Embryonic facial prominence (tissue), 1 donor: ENCODE data around the gene TSPAN9.

Experiments used
- DNase-seq: peaks from one replicate; pipeline ENCODE4 v3.0.0-alpha.2; 2016; ENCODE audit errors: extremely low spot score

TSPAN9 gene

GRCh38 chr12:3274664-3275063 is 197.5 kb downstream of the TSPAN9 start:
- DNase-seq = no peak

- peak; percentile 36 for DNase-seq
Measured at GRCh38 chr12:3275171-3276041, 198.2 kb downstream of the TSPAN9 start.

DNA sequence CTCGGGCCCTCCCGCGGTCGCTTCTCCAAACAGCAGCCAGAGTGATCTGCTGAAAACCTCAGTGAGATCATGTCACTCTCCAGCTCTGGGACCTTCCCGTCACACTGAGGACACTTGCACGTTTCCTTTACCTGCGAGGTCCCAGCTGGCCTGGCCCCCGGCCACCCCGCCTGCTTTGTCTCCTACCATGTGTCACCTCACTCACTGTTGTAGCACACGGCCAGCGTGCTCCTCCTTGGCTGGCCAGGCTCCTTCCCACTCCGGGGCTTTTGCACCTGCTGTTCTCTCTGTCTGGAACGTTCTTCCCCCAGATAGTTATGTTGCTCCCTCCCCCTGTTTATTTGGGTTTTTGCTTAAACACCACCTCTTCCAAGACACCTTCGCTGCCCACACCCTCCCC is 199.0 kb downstream of the TSPAN9 start:
- no peak for DNase-seq

GRCh38 chr12:3277306-3277943 is 200.2 kb downstream of the TSPAN9 start:
- no peak for DNase-seq

- DNase-seq = no peak
Measured at GRCh38 chr12:3278681-3279414, 201.7 kb downstream of the TSPAN9 start.

DNA sequence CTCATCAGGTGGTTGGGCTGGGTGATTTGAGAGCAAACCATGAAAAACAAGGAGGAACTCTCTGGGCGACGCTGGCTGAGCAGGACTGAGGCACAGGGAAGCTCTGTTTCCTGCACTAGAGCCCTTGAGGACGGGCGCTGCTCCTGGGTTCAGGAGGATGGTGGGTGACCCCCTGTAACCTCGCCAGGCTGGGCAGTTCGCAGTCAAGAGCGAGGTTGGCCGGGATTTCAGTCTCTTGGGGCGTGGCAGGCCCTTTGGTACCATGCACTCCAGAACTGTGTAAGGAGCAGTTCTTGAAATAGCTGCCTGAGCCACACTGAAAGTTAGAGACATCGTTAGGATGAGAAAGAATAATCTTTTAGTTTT is 202.2 kb downstream of the TSPAN9 start:
- DNase-seq = no peak

- no peak for DNase-seq
Measured at GRCh38 chr12:3279832-3280231, 202.7 kb downstream of the TSPAN9 start.

GRCh38 chr12:3280967-3281366 is 203.8 kb downstream of the TSPAN9 start:
- DNase-seq = no peak

- no peak for DNase-seq
Measured at GRCh38 chr12:3281588-3282383, 204.6 kb downstream of the TSPAN9 start.

- DNase-seq = no peak
Measured at GRCh38 chr12:3282384-3282670, 205.1 kb downstream of the TSPAN9 start.

DNA sequence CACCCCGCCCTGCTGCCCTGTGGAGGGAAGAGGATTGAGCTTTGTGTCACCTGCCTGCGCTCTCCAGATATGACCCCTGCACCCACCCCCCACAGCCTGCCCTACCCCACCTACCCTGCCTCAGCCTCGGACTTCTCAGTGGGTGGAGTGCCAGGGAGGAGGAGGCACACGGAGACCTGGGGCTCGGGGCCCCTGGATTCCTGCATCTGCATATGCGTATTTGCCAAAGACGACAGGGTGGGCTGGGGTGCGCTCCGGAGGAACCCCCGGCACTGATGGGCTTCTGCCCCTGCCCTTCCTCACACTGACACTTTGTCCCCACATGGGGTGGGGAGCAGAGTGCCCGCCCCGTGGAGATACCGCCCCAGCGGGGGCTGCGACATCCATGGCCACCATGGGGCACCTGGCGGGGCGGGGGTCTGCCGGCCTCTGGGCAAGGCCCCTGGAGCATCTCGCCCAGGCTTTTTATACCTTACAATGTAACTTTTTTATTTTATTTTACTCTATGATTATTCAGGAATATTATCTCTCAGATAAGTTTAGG is 206.0 kb downstream of the TSPAN9 start:
- no peak for DNase-seq

DNA sequence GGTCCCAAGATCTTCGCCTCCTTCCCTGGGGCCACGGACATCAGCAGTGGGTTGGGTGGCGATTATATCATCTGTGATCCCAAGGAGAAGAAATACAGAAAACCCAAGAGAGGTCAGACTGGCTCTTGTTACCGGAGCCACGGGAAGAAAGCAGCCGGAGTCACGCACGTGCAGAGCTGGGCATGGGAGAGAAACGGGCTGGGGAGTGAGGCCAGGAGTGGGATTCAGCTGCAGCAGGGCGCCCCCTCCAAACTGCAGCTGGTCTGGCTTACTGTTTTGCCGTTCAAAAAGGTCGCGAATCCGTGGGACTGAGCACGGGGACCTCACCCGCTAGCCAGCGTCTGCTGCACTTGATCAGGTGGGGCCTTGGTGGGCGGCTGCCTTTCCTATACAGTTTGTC is 207.2 kb downstream of the TSPAN9 start:
- no peak for DNase-seq

DNA sequence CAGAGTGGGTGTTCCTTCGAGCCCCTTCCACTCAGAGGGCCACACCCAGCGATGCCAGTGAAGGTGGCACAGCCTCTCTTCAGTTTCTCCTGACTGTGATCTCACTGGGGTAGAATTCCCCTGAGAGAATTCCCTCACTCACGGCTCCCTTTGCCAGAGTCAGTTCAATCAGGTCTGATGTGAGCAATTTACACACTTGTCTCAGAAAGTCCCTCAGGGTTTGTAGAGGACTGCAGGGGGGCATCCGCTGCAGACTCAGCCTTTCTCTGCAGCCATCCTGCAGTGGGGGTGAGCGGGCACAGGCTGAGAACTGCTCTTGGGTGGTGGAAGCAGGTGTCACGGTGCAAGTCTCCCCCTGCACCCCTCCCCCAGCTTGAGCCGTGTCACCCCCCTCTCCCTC is 208.4 kb downstream of the TSPAN9 start:
- DNase-seq = no peak

GRCh38 chr12:3288690-3289089 is 211.5 kb downstream of the TSPAN9 start:
- DNase-seq = no peak

DNA sequence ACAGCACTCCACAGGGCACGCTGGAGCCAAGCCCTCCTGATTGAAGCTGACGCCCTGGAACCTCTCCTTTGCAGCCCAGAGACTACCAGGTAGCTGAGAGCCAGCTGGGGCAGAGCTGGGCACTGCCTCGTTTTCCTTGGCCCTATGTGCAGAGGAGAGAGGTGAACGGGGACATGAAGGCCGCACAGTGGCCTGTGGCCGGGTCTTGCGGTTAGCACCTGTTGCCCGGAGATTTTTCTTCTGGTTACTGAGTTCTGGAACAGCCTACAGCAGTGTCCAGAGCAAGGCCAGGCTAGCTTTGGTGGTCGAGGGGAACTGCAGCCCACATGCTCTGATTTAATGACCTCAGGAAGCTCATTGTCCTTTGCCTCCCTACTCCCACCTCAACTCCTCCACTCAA is 212.5 kb downstream of the TSPAN9 start:
- DNase-seq = no peak

GRCh38 chr12:3291939-3292338 is 214.8 kb downstream of the TSPAN9 start:
- DNase-seq = no peak

- no peak for DNase-seq
Measured at GRCh38 chr12:3292677-3293412, 215.7 kb downstream of the TSPAN9 start.

GRCh38 chr12:3293446-3294161 is 216.4 kb downstream of the TSPAN9 start:
- DNase-seq = no peak

GRCh38 chr12:3294481-3294911 is 217.3 kb downstream of the TSPAN9 start:
- DNase-seq = no peak

GRCh38 chr12:3295225-3295624 is 218.0 kb downstream of the TSPAN9 start:
- no peak for DNase-seq
